ENCODE results near the gene MDM2.

GRCh38 chr12:68769941-68770340 lies 38.0 kb upstream of the MDM2 start:
- no peak for TF ChIP-seq POLR2A (IDR thresholded peaks at IDR 0.05; ENCODE audit: low read length)
- no peak for TF ChIP-seq GATA1 (IDR thresholded peaks at IDR 0.05; ENCODE audit: low read depth, low read length)

All from erythroblast (primary cell).